Neural progenitor cell (in vitro differentiated cells): ENCODE results near the gene MRPL32.

ENCODE experiments used
- CTCF ChIP-seq: fragments of 200-600 bp; sonication (generic); IDR thresholded peaks from 2 replicates; pipeline ENCODE4 v1.5.1; 2017; ENCODE audit warnings: antibody characterized with exemption, mild to moderate bottlenecking
- EZH2 ChIP-seq: fragments of 200-600 bp; sonication (generic); IDR thresholded peaks from 2 replicates; pipeline ENCODE4 v1.6.1; 2017; ENCODE audit warnings: antibody characterized with exemption, mild to moderate bottlenecking, moderate library complexity

GRCh38 chr7:42939457-42940240 lies 7.5 kb downstream of the MRPL32 start:
- TF ChIP-seq CTCF (no peak), EZH2 (no peak)
